SU-DHL-6 (cell line): ENCODE data around the gene KAZN.

ENCODE experiments used
- H2AFZ ChIP-seq: fragments of 200-600 bp; sonication (generic); 2 replicates; pipeline ENCODE4 v1.6.1; 2014; ENCODE audit warnings: low read depth, mild to moderate bottlenecking, moderate library complexity, mixed read lengths, antibody characterized with exemption, low read length; ENCODE audit not compliant: severe bottlenecking
- H3F3A ChIP-seq: fragments of 200-600 bp; shearing (Covaris generic); 2 replicates; pipeline ENCODE4 v1.6.0; 2016; ENCODE audit warnings: antibody characterized with exemption, mild to moderate bottlenecking; ENCODE audit not compliant: insufficient read depth
- H3K27ac ChIP-seq: fragments of 200-600 bp; sonication (generic); 2 replicates; pipeline ENCODE4 v1.5.1; 2016; ENCODE audit warnings: low read depth, mild to moderate bottlenecking, low read length, moderate library complexity, mixed read lengths
- H3K27me3 ChIP-seq: fragments of 200-600 bp; sonication (generic), shearing (Covaris generic); 2 replicates; pipeline ENCODE4 v1.6.0; 2014; ENCODE audit warnings: mild to moderate bottlenecking, low read length
- H3K36me3 ChIP-seq: fragments of 200-600 bp; sonication (generic); 2 replicates; pipeline ENCODE4 v1.6.1; 2014; ENCODE audit warnings: mild to moderate bottlenecking, low read length, mixed read lengths
- H3K4me2 ChIP-seq: fragments of 300-600, 200-600 bp; shearing (Covaris generic), sonication (generic); 2 replicates; pipeline ENCODE4 v1.6.0; 2014; ENCODE audit warnings: low read length, low read depth, mild to moderate bottlenecking; ENCODE audit not compliant: poor library complexity, severe bottlenecking
- H3K4me3 ChIP-seq: fragments of 200-600 bp; sonication (generic); 2 replicates; pipeline ENCODE4 v1.5.1; 2014; ENCODE audit warnings: antibody characterized with exemption, low read length, mild to moderate bottlenecking, mixed read lengths; ENCODE audit not compliant: insufficient read depth, poor library complexity, severe bottlenecking
- H3K79me2 ChIP-seq: fragments of 200-600 bp; sonication (generic); 2 replicates; pipeline ENCODE4 v1.6.1; 2014; ENCODE audit warnings: mild to moderate bottlenecking, low read length, moderate library complexity; ENCODE audit not compliant: insufficient read depth
- H3K9ac ChIP-seq: fragments of 200-600 bp; sonication (generic); 2 replicates; pipeline ENCODE4 v1.7.0; 2014; ENCODE audit warnings: mild to moderate bottlenecking, low read length
- H3K9me2 ChIP-seq: fragments of 200-600 bp; sonication (generic); replicated peaks from 2 replicates; pipeline ENCODE4 v1.6.1; 2014; ENCODE audit warnings: low read length; ENCODE audit not compliant: insufficient read depth
- H3K9me3 ChIP-seq: fragments of 200-600 bp; sonication (generic); 2 replicates; pipeline ENCODE4 v1.6.1; 2014; ENCODE audit warnings: low read length, mixed read lengths; ENCODE audit not compliant: insufficient read depth
- H4K20me1 ChIP-seq: fragments of 200-600 bp; sonication (generic); 2 replicates; pipeline ENCODE4 v1.6.1; 2014; ENCODE audit warnings: low read depth, mild to moderate bottlenecking, antibody characterized with exemption, low read length, moderate library complexity, mixed read lengths
- EZH2phosphoT487 ChIP-seq: fragments of 200-600 bp; sonication (generic), shearing (Covaris generic); conservative IDR thresholded peaks from 2 replicates; pipeline ENCODE4 v1.6.1; 2018; ENCODE audit warnings: mild to moderate bottlenecking, antibody characterized with exemption, low read length, moderate library complexity, mixed read lengths
- TF ChIP-seq, protein P1 (sequence below): fragments of 200-600 bp; sonication (generic); IDR thresholded peaks from one replicate; pipeline ENCODE4 v1.5.1; 2017; ENCODE audit warnings: antibody characterized with exemption, mild to moderate bottlenecking, low read length, moderate library complexity; ENCODE audit not compliant: insufficient read depth, poor library complexity, severe bottlenecking

KAZN gene

GRCh38 chr1:14970115-14970798, 371.8 kb downstream of the KAZN start:
- H3F3A ChIP-seq: no peaks in the 10 kb centered on the region
- H4K20me1 ChIP-seq: no peaks in the 10 kb centered on the region
- no peak overlapping the region for H3K4me2 ChIP-seq
- H3K4me3 ChIP-seq: no peak overlapping the region
- H3K27ac ChIP-seq: no peak overlapping the region
- H3K9me3 ChIP-seq: no peaks in the 10 kb centered on the region
- no peaks in the 10 kb centered on the region for H3K79me2 ChIP-seq
- no peak for TF ChIP-seq EZH2phosphoT487
- TF ChIP-seq, protein P1, sequence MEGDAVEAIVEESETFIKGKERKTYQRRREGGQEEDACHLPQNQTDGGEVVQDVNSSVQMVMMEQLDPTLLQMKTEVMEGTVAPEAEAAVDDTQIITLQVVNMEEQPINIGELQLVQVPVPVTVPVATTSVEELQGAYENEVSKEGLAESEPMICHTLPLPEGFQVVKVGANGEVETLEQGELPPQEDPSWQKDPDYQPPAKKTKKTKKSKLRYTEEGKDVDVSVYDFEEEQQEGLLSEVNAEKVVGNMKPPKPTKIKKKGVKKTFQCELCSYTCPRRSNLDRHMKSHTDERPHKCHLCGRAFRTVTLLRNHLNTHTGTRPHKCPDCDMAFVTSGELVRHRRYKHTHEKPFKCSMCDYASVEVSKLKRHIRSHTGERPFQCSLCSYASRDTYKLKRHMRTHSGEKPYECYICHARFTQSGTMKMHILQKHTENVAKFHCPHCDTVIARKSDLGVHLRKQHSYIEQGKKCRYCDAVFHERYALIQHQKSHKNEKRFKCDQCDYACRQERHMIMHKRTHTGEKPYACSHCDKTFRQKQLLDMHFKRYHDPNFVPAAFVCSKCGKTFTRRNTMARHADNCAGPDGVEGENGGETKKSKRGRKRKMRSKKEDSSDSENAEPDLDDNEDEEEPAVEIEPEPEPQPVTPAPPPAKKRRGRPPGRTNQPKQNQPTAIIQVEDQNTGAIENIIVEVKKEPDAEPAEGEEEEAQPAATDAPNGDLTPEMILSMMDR: no peak
- no peak overlapping the region for H2AFZ ChIP-seq
- H3K27me3 ChIP-seq: no peaks in the 10 kb centered on the region
- H3K9ac ChIP-seq: no peak overlapping the region
- H3K36me3 ChIP-seq: no peaks in the 10 kb centered on the region
- H3K9me2 ChIP-seq: no peaks in the 10 kb centered on the region

- no peak for TF ChIP-seq EZH2phosphoT487
- TF ChIP-seq, protein P1: no peak
- Histone ChIP-seq H3K9me2 (no peaks in the 10 kb centered on the region), H4K20me1 (no peaks in the 10 kb centered on the region), H3K9ac (no peak overlapping the region), H3F3A (no peaks in the 10 kb centered on the region), H2AFZ (no peak overlapping the region), H3K4me2 (no peak overlapping the region), H3K36me3 (no peaks in the 10 kb centered on the region), H3K27me3 (no peaks in the 10 kb centered on the region), H3K79me2 (no peaks in the 10 kb centered on the region), H3K4me3 (no peak overlapping the region), H3K9me3 (no peaks in the 10 kb centered on the region), H3K27ac (no peak overlapping the region)
Observed at GRCh38 chr1:14970799-14971141, 372.3 kb downstream of the KAZN start.

DNA sequence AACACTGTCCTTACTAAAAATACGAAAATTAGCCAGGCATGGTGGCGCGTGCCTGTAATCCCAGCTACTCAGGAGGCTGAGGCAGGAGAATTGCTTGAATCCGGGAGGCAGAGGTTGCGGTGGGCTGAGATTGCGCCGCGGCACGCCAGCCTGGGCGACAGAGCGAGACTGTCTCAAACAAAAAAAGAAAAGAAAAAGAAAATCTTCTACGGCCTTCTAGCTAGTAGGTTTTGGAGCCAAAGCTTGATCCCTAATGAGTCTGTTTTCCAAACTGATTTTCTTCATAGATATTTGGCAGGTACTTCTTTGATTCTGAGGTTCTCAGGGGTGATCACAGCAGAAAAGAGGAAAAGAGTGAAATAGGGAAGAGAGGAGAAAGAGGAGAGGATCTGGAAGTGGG, 372.7 kb downstream of the KAZN start:
- no peak overlapping the region for H3K9ac ChIP-seq
- no peak overlapping the region for H3K4me3 ChIP-seq
- H3K4me2 ChIP-seq: no peak overlapping the region
- H3K79me2 ChIP-seq: no peaks in the 10 kb centered on the region
- H3K9me2 ChIP-seq: no peaks in the 10 kb centered on the region
- H3K27ac ChIP-seq: no peak overlapping the region
- no peak overlapping the region for H2AFZ ChIP-seq
- TF ChIP-seq, protein P1: no peak
- no peak for TF ChIP-seq EZH2phosphoT487
- no peaks in the 10 kb centered on the region for H4K20me1 ChIP-seq
- H3K27me3 ChIP-seq: no peaks in the 10 kb centered on the region
- H3K9me3 ChIP-seq: no peaks in the 10 kb centered on the region
- no peaks in the 10 kb centered on the region for H3K36me3 ChIP-seq
- H3F3A ChIP-seq: no peaks in the 10 kb centered on the region
